ENCODE results near the gene SLC35E2B. TPM values are rescaled to one million over a fixed set of nuclear protein-coding genes. Genes with fewer than 3 reads are reported as not detected.

Gene SLC35E2B
- total and polyA plus RNA-seq, 2 of the 8 experiments (the other 6 are each of a cell fraction or from before 2014, with no cell fraction given): 25.9 to 46.7 TPM

- Histone ChIP-seq H4K91ac (replicated peaks; ENCODE audit: insufficient read length, low read length) (no peak within 1 kb of the TSS), H2BK5ac (ENCODE audit: low read depth, low read length) (no peak within 1 kb of the TSS), H3K23me2 (ENCODE audit: low read depth, low read length) (peaks cover 9% of the 10 kb centered on the region; the same call in 1 of the 2 replicates), H2BK15ac (ENCODE audit: low read length) (no peak within 1 kb of the TSS), H3K18ac (ENCODE audit: extremely low read depth, low read length) (no peak within 1 kb of the TSS; the same call in 1 of the 2 replicates), H3K9me3 (ENCODE audit: insufficient read depth in 2 of 2, low read depth in 1 of 2, low read length in 1 of 2) (no peaks in the 10 kb centered on the region), H3K27ac (ENCODE audit: low read depth, low read length) (no peak within 1 kb of the TSS), H2AFZ (ENCODE audit: low read length) (no peak within 1 kb of the TSS), H3K4me1 (replicated peaks in 1 of 4; ENCODE audit: control insufficient read depth in 3 of 4, insufficient read depth in 4 of 4, low read length in 3 of 4) (peaks cover 0 to 6% (median 2%) of the 10 kb centered on the region in 4 experiments; a peak in 4 of 7 replicates), H3K27me3 (replicated peaks in 1 of 4; ENCODE audit: control insufficient read depth in 3 of 4, extremely low read depth in 1 of 4, insufficient read depth in 3 of 4, low read length in 3 of 4) (peaks cover 8 to 23% (median 14%) of the 10 kb centered on the region in 4 experiments; a peak in 6 of 7 replicates), H4K20me1 (replicated peaks in 1 of 2; ENCODE audit: control insufficient read depth in 1 of 2, insufficient read depth in 2 of 2, low read length in 2 of 2) (peaks cover 0 to 7% of the 10 kb centered on the region in 2 experiments), H3K4me3 (ENCODE audit: extremely low read depth in 1 of 4, insufficient read depth in 2 of 4, low read depth in 3 of 4, low read length in 4 of 4) (peak within 1 kb of the TSS; percentile 14 to 70 (median 34); a peak in 7 of 8 replicates), H3K4me2 (ENCODE audit: insufficient read depth in 1 of 2, low read depth in 2 of 2, low read length in 2 of 2) (peak within 1 kb of the TSS; percentile 49 to 71), H4K8ac (ENCODE audit: extremely low read depth, insufficient read depth, low read length) (peak within 1 kb of the TSS; percentile 51; the same call in 1 of the 2 replicates), H3K14ac (ENCODE audit: insufficient read length) (no peak within 1 kb of the TSS), H3K4ac (replicated peaks; ENCODE audit: insufficient read length, low read depth, low read length) (no peak within 1 kb of the TSS), H3K9ac (replicated peaks in 1 of 4; ENCODE audit: extremely low read depth in 1 of 4, low read depth in 3 of 4, low read length in 3 of 4) (no peak within 1 kb of the TSS), H4K5ac (ENCODE audit: insufficient read length, low read depth, low read length) (no peak within 1 kb of the TSS), H3K79me2 (ENCODE audit: control insufficient read depth in 1 of 2, insufficient read depth in 2 of 2, low read length in 2 of 2) (no peaks in the 10 kb centered on the region), H2BK12ac (ENCODE audit: low read depth, low read length) (no peak within 1 kb of the TSS), H3K36me3 (ENCODE audit: control insufficient read depth in 2 of 4, insufficient read depth in 4 of 4, low read length in 3 of 4) (peaks cover 0 to 6% (median 3%) of the 10 kb centered on the region in 4 experiments; a peak in 5 of 8 replicates), H2BK20ac (ENCODE audit: low read length) (no peak within 1 kb of the TSS), H3K23ac (ENCODE audit: insufficient read length) (no peak within 1 kb of the TSS), H3K79me1 (ENCODE audit: low read depth, low read length) (no peaks in the 10 kb centered on the region), H2BK120ac (replicated peaks; ENCODE audit: low read depth, low read length) (no peak within 1 kb of the TSS), H2AK5ac (ENCODE audit: low read depth, low read length) (no peak within 1 kb of the TSS), H3K56ac (replicated peaks; ENCODE audit: insufficient read length, low read depth, low read length) (no peak within 1 kb of the TSS)
- ChIA-PET POLR2A (ENCODE audit: partially characterized antibody) (interaction anchor here (1.1 to 4.4 kb wide), 2 partner anchors 16 to 92 kb away, joined by 3 to 34 read pairs; partner anchors contain the start of gene MIB2), CTCF (ENCODE audit: partially characterized antibody) (interaction anchor here (0.5 kb wide), 1 partner anchor 21 kb away, joined by 3 read pairs; no protein-coding TSS in a partner anchor)
- DNase-seq (ENCODE audit: low read depth in 1 of 2, low spot score in 2 of 2) (peak in 1 of 2 experiments; percentile 71), FAIRE-seq (no peak)
- WGBS, 2 experiments (ENCODE audit: extremely low coverage in 1 of 2, insufficient coverage in 1 of 2, insufficient read length in 1 of 2, insufficient replicate concordance in 2 of 2, low coverage in 1 of 2, low lambda C conversion rate in 2 of 2, missing lambda C conversion rate in 1 of 2): 2% methylated on average over 15 of the region's 48 CpGs; no CpG with 5 or more reads in 1 of the 2 experiments
- TF ChIP-seq CHD1 (IDR thresholded peaks at IDR 0.05; ENCODE audit: low read depth, low read length) (no peak), SIN3A (conservative IDR thresholded peaks at IDR 0.05 in 1 of 2, IDR thresholded peaks at IDR 0.05 in 1 of 2; ENCODE audit: low read depth in 1 of 2, low read length in 2 of 2) (0 out of 4 replicates have a peak, but pooled peaks of 1 of the 2 experiments have one; percentile 37), CEBPB (IDR thresholded peaks at IDR 0.05; ENCODE audit: low read depth, low read length) (no peak), GTF2F1 (IDR thresholded peaks at IDR 0.05; ENCODE audit: borderline replicate concordance, low read depth, low read length) (no peak)
- TF ChIP-seq, protein P1, sequence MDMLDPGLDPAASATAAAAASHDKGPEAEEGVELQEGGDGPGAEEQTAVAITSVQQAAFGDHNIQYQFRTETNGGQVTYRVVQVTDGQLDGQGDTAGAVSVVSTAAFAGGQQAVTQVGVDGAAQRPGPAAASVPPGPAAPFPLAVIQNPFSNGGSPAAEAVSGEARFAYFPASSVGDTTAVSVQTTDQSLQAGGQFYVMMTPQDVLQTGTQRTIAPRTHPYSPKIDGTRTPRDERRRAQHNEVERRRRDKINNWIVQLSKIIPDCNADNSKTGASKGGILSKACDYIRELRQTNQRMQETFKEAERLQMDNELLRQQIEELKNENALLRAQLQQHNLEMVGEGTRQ (IDR thresholded peaks at IDR 0.05; ENCODE audit: low read length): no peak
- TF ChIP-seq, protein P2, sequence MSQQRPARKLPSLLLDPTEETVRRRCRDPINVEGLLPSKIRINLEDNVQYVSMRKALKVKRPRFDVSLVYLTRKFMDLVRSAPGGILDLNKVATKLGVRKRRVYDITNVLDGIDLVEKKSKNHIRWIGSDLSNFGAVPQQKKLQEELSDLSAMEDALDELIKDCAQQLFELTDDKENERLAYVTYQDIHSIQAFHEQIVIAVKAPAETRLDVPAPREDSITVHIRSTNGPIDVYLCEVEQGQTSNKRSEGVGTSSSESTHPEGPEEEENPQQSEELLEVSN (IDR thresholded peaks at IDR 0.05): no peak
These were observed 60.7 kb downstream of the SLC35E2B start, which contains the start of gene MMP23B for GRCh38 chr1:1631782-1632420. Gene MMP23B, plus strand, starts transcription at chr1:1632173. Its CDS starts 46 bp downstream, at chr1:1632219.

Data from H1 (cell line).